ENCODE measurements around the gene SNTG2.

The SNTG2 gene

GRCh38 chr2:973129-973528 lies 22.5 kb downstream of the SNTG2 start:
- TF ChIP-seq CTCF (IDR thresholded peaks at IDR 0.05; ENCODE audit: unreplicated experiment in 3 of 3) = no peak
- H3K27ac Mint-ChIP-seq = no peak overlapping the region
- no peak overlapping the region for H3K4me3 Mint-ChIP-seq
- H3K4me1 Mint-ChIP-seq = peaks cover 15% of the 10 kb centered on the region
- peaks cover 9% of the 10 kb centered on the region for H3K27me3 Mint-ChIP-seq (ENCODE audit: low read depth)
- H3K36me3 Mint-ChIP-seq (ENCODE audit: low read depth) = peaks cover 4% of the 10 kb centered on the region
- H3K9me3 Mint-ChIP-seq = peaks cover 27% of the 10 kb centered on the region

- Mint-ChIP-seq H3K4me1 (peaks cover 17% of the 10 kb centered on the region), H3K36me3 (ENCODE audit: low read depth) (peaks cover 4% of the 10 kb centered on the region), H3K27ac (no peak overlapping the region), H3K27me3 (ENCODE audit: low read depth) (peaks cover 10% of the 10 kb centered on the region), H3K9me3 (peaks cover 19% of the 10 kb centered on the region), H3K4me3 (no peak overlapping the region)
- TF ChIP-seq CTCF (IDR thresholded peaks at IDR 0.05; ENCODE audit: unreplicated experiment in 3 of 3) = no peak
These were observed 23.4 kb downstream of the SNTG2 start for GRCh38 chr2:974054-974453.

- H3K4me1 Mint-ChIP-seq = peaks cover 21% of the 10 kb centered on the region
These were observed 23.9 kb downstream of the SNTG2 start for GRCh38 chr2:974502-974901.

GRCh38 chr2:975095-975494 lies 24.4 kb downstream of the SNTG2 start:
- Mint-ChIP-seq H3K4me3 (no peak overlapping the region), H3K27me3 (ENCODE audit: low read depth) (peaks cover 10% of the 10 kb centered on the region), H3K9me3 (peaks cover 11% of the 10 kb centered on the region), H3K4me1 (peaks cover 26% of the 10 kb centered on the region), H3K36me3 (ENCODE audit: low read depth) (peaks cover 4% of the 10 kb centered on the region), H3K27ac (peak overlapping the region in 2 of 3 experiments; percentile 16 to 28)
- TF ChIP-seq CTCF (IDR thresholded peaks at IDR 0.05; ENCODE audit: unreplicated experiment in 3 of 3) = no peak

More at GRCh38 chr2:974502-974901, 23.9 kb downstream of the SNTG2 start:
- H3K27ac Mint-ChIP-seq = peak overlapping the region in 2 of 3 experiments; percentile 16 to 28
- TF ChIP-seq CTCF (IDR thresholded peaks at IDR 0.05; ENCODE audit: unreplicated experiment in 3 of 3) = no peak
- H3K4me3 Mint-ChIP-seq = no peak overlapping the region
- peaks cover 10% of the 10 kb centered on the region for H3K27me3 Mint-ChIP-seq (ENCODE audit: low read depth)
- peaks cover 4% of the 10 kb centered on the region for H3K36me3 Mint-ChIP-seq (ENCODE audit: low read depth)
- H3K9me3 Mint-ChIP-seq = peaks cover 17% of the 10 kb centered on the region

GRCh38 chr2:979069-979928 lies 28.6 kb downstream of the SNTG2 start:
- no peak for TF ChIP-seq CTCF (IDR thresholded peaks at IDR 0.05; ENCODE audit: unreplicated experiment in 3 of 3)
- Mint-ChIP-seq H3K4me3 (no peak overlapping the region), H3K27ac (no peak overlapping the region), H3K4me1 (peaks cover 37% of the 10 kb centered on the region), H3K36me3 (ENCODE audit: low read depth) (no peaks in the 10 kb centered on the region), H3K27me3 (ENCODE audit: low read depth) (peaks cover 14% of the 10 kb centered on the region), H3K9me3 (no peaks in the 10 kb centered on the region)

GRCh38 chr2:980176-980575 lies 29.5 kb downstream of the SNTG2 start:
- Mint-ChIP-seq H3K36me3 (ENCODE audit: low read depth) (no peaks in the 10 kb centered on the region), H3K27ac (no peak overlapping the region), H3K27me3 (ENCODE audit: low read depth) (peaks cover 18% of the 10 kb centered on the region), H3K4me3 (no peak overlapping the region), H3K9me3 (no peaks in the 10 kb centered on the region), H3K4me1 (peaks cover 37% of the 10 kb centered on the region)
- no peak for TF ChIP-seq CTCF (IDR thresholded peaks at IDR 0.05; ENCODE audit: unreplicated experiment in 3 of 3)

Measured in nephron (organoid).